VCaP (cell line): ENCODE data around the gene DNAJB13.

Experiments
- H3K27ac ChIP-seq: fragments of 450-650 bp; 2 replicates; pipeline ENCODE4 v1.5.1; 2017
- TF ChIP-seq, protein P1 (sequence below): fragments of 450-650 bp; conservative IDR thresholded peaks from 2 replicates; pipeline ENCODE4 v1.5.1; 2017; ENCODE audit warnings: mild to moderate bottlenecking, moderate library complexity

The DNAJB13 gene

DNA sequence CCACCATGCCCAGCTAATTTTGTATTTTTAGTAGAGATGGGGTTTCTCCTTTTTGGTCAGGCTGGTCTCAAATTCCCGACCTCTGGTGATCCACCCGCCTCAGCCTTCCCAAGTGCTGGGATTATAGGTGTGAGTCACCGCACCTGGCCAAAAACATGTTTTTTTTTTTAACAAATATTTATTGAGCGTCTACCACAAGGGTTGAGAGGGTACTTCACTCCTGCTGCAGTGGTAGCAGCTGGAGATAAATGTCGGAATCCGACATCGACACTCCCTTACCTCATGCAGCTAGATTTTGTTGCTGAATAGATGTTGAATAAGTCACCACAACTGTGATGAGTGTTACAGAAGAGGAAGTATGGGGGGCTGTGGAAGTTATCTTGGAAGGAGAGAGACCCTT lies 971 bp downstream of the DNAJB13 start:
- H3K27ac ChIP-seq: no peak overlapping the region
- TF ChIP-seq, protein P1, sequence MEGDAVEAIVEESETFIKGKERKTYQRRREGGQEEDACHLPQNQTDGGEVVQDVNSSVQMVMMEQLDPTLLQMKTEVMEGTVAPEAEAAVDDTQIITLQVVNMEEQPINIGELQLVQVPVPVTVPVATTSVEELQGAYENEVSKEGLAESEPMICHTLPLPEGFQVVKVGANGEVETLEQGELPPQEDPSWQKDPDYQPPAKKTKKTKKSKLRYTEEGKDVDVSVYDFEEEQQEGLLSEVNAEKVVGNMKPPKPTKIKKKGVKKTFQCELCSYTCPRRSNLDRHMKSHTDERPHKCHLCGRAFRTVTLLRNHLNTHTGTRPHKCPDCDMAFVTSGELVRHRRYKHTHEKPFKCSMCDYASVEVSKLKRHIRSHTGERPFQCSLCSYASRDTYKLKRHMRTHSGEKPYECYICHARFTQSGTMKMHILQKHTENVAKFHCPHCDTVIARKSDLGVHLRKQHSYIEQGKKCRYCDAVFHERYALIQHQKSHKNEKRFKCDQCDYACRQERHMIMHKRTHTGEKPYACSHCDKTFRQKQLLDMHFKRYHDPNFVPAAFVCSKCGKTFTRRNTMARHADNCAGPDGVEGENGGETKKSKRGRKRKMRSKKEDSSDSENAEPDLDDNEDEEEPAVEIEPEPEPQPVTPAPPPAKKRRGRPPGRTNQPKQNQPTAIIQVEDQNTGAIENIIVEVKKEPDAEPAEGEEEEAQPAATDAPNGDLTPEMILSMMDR: no peak

DNA sequence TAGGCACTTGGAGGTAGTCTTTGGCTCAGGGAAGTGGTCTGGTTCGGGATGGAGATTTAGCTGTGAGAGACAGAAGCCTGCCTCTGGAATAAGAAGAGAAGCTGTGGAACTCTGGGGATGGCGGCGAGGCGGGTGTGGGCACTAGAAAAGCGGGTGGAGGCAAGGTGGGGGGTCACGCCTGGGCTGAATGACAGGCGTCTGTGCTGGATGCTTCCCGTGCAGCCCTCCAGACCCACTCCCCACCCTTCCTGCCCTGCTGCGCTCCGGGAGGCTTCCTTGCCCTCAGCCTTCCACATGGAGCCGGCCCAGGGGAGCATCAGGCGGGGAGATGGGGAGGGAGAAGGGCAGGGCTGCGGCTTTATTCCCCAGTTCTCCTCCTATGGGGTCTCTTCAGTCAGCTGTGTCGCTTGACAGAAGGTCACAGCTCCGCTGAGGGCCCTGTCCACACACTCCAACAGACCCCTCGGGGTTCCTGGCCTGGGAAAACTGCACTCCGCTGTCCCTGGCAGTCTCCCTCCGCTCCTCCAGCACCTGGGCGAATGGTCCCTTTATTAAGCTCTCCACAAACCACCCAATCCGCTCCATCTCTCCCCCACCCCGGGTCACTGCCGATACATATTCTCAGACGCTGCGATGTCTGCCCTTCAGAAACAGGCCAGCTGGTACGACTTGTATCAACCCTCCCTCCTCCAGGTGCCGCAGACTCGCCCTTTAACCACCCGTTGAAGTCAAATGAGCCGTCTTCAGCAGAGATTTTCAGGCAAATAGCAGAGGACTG lies 6.2 kb downstream of the DNAJB13 start:
- H3K27ac ChIP-seq: no peak overlapping the region
- TF ChIP-seq, protein P1: no peak

DNA sequence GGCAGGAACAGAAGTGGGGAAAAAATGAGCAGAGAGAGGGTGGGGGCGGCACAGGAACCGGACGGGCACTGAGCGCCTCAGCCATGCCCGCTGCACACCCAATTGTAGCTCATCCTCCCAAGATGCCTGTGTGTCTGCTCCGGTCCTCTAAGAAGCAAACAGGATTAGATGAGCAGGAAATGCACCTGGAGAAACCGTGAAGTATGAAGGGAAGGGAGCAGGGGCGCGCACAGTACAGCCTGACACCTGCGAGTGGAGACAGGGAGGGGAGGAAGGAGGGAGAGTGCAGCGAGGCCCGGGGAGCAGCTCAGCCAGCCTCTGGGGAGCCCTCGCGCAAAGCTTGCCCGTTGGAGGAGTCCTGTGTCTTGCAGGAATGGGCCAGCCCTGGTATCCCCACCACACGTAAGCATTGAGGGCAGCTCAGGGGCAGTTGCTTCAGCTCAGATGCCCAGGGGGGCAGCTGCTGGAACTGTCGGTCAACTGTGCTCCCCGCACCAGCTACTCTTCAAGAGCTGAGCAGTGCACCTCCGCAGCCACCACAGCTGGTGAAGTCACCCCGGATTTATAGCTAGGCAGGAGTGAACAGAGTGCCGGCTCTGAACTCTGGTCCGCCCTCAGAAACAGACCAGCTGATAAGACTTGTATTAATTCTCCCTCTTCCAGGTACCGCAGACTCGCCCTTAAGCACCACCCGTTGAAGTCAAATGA lies 7.0 kb downstream of the DNAJB13 start:
- TF ChIP-seq, protein P1: no peak
- no peak overlapping the region for H3K27ac ChIP-seq

DNA sequence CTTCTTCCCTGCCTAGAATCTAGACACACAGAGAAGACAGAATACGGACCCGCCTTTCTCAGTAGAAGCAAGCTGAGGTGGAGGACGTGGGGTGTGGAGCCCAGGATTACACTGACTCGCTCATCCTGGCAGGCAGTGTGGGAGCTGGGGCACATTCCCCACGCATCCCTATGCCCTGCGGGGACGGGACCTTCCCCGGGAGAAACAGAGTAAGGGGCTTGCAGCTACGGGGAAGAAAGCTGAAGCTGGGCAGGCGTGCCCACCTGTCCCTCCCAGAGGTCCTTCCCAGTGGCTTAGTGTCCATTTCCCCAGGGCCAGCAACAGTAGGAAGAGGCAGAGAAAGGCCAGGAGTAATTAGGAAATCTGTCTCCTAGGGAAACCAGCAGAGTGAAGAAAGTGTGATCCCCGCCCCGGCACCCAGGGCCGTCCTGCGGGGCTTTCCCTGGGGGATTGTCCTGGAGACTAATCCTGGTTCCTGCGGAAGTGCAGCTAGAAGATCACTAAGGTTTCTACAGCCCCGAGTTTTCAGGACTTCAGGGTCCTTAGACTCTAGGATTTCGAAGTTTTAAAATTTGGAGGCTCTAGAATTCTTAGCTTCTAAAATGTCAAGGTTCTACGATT lies 7.8 kb downstream of the DNAJB13 start:
- TF ChIP-seq, protein P1: no peak

DNA sequence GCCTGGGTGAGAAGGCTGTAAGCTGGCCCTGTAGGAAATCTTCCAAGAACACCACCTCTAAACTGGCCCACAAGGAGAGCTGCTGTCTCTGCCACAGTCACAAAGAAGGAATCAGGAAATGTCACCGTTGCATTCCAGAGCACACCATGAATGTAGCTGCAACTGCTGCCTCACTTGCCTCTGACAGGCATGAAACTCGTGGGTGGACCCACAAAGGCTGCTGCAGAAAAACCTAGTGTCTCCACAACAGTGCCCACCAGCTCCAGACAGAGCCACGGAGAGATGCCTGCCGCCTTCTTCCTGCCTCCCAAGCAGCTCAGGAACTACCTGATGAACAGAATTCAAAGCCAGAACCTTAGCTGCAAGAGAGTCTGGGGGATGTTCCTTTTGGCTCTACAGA lies 10.5 kb downstream of the DNAJB13 start:
- no peak overlapping the region for H3K27ac ChIP-seq
- TF ChIP-seq, protein P1: no peak

More for the DNA sequence above, 7.8 kb downstream of the DNAJB13 start:
- H3K27ac ChIP-seq: no peak overlapping the region

DNA sequence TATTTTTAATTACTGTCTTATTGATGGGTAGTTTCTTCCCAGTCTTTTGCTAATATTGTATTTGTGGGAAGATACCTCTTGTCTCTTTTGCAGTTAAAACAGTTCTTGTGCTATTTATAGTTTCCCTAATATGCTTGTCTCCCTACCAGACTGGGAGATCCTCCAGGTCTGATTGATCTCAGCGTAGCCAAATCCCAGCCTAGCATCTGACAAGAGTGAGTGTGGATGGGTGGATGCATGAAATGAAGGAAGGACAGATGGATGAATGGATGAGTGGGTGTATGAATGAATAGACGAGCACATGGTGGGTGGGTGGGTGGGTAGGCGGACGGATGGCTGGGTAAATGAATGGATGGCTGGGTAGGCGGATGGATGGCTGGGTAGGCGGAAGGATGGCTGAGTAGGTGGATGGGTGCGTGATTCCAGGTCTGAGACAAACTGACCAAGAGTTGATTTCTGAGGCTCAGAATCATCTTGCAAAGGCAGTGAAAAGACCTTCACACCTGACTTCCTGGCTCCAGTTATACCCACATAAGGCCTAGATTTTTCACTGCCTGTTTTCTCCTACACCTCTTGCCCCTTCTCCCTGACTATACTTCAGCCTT lies 11.4 kb downstream of the DNAJB13 start:
- no peak overlapping the region for H3K27ac ChIP-seq
- TF ChIP-seq, protein P1: no peak

DNA sequence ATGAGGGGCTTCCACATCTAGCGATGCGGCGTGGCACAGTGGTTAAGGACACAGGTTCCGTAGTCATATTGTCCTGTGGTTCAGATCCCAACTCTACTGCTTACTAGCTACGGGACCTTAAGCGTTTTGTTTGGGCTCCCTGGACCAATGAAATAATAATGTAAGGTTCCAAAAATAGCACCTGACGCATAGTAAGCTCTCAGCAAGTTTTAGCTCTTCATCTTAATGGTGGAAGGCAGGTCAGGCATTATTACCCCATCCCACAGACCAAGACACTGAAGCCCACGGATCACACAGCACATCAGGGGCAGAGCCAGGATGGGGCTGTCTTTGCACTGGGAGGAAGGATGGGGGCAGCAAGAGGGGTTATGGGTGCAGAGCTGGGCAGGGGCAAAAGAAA lies 13.0 kb downstream of the DNAJB13 start:
- no peak overlapping the region for H3K27ac ChIP-seq
- TF ChIP-seq, protein P1: no peak
